Measurements from ENCODE around the gene CDK10. TPM values are rescaled to one million over a fixed set of nuclear protein-coding genes. Genes with fewer than 3 reads are reported as not detected.
A peak's percentile ranks its signal among the peaks of the same experiment; 100 is the strongest.

The CDK10 gene
- total RNA-seq, 1 donor from 2014 or later: 83.2 TPM

- H3K4me3 Mint-ChIP-seq (ENCODE audit: unreplicated experiment): no peak overlapping the region
- peaks cover 3% of the 10 kb centered on the region for H3K36me3 Mint-ChIP-seq (ENCODE audit: low read depth, unreplicated experiment)
- no peaks in the 10 kb centered on the region for H3K9me3 Mint-ChIP-seq (ENCODE audit: unreplicated experiment)
- peaks cover 2% of the 10 kb centered on the region for H3K4me1 Mint-ChIP-seq (ENCODE audit: unreplicated experiment)
- no peak overlapping the region for H3K27ac Mint-ChIP-seq (ENCODE audit: unreplicated experiment)
- H3K27me3 Mint-ChIP-seq (ENCODE audit: unreplicated experiment): peaks cover 21% of the 10 kb centered on the region
- TF ChIP-seq, protein P1, sequence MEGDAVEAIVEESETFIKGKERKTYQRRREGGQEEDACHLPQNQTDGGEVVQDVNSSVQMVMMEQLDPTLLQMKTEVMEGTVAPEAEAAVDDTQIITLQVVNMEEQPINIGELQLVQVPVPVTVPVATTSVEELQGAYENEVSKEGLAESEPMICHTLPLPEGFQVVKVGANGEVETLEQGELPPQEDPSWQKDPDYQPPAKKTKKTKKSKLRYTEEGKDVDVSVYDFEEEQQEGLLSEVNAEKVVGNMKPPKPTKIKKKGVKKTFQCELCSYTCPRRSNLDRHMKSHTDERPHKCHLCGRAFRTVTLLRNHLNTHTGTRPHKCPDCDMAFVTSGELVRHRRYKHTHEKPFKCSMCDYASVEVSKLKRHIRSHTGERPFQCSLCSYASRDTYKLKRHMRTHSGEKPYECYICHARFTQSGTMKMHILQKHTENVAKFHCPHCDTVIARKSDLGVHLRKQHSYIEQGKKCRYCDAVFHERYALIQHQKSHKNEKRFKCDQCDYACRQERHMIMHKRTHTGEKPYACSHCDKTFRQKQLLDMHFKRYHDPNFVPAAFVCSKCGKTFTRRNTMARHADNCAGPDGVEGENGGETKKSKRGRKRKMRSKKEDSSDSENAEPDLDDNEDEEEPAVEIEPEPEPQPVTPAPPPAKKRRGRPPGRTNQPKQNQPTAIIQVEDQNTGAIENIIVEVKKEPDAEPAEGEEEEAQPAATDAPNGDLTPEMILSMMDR (IDR thresholded peaks at IDR 0.05; ENCODE audit: unreplicated experiment): no peak
- no peak for DNase-seq (ENCODE audit: low spot score)
These were observed 30.0 kb downstream of the CDK10 start for GRCh38 chr16:89716493-89716892.

GRCh38 chr16:89716916-89717687, 30.6 kb downstream of the CDK10 start:
- peak overlapping the region; percentile 42 for H3K4me3 Mint-ChIP-seq (ENCODE audit: unreplicated experiment)
- H3K9me3 Mint-ChIP-seq (ENCODE audit: unreplicated experiment): no peaks in the 10 kb centered on the region
- peaks cover 2% of the 10 kb centered on the region for H3K4me1 Mint-ChIP-seq (ENCODE audit: unreplicated experiment)
- H3K27ac Mint-ChIP-seq (ENCODE audit: unreplicated experiment): no peak overlapping the region
- TF ChIP-seq, protein P1 (IDR thresholded peaks at IDR 0.05; ENCODE audit: unreplicated experiment): no peak
- peaks cover 3% of the 10 kb centered on the region for H3K36me3 Mint-ChIP-seq (ENCODE audit: low read depth, unreplicated experiment)
- no peak for DNase-seq (ENCODE audit: low spot score)
- H3K27me3 Mint-ChIP-seq (ENCODE audit: unreplicated experiment): peaks cover 21% of the 10 kb centered on the region

GRCh38 chr16:89717688-89718505, 31.4 kb downstream of the CDK10 start:
- H3K27me3 Mint-ChIP-seq (ENCODE audit: unreplicated experiment): peaks cover 23% of the 10 kb centered on the region
- peaks cover 6% of the 10 kb centered on the region for H3K36me3 Mint-ChIP-seq (ENCODE audit: low read depth, unreplicated experiment)
- no peak for DNase-seq (ENCODE audit: low spot score)
- H3K27ac Mint-ChIP-seq (ENCODE audit: unreplicated experiment): no peak overlapping the region
- peaks cover 7% of the 10 kb centered on the region for H3K4me1 Mint-ChIP-seq (ENCODE audit: unreplicated experiment)
- TF ChIP-seq, protein P1 (IDR thresholded peaks at IDR 0.05; ENCODE audit: unreplicated experiment): no peak
- H3K4me3 Mint-ChIP-seq (ENCODE audit: unreplicated experiment): peak overlapping the region; percentile 56
- no peaks in the 10 kb centered on the region for H3K9me3 Mint-ChIP-seq (ENCODE audit: unreplicated experiment)

DNA sequence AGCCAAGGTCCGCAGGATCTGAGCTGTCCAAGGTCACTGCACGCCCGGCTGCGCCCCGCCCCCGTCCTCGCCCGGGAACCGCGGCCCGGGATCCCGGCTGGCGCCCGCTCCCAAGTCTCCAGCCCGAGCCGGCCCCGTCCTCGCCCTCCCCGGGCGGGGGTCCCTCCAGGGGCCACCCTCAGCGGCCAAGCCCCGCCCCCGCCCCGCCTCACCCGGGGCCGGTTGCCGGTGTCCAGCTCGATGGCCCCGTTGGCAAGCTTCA, 34.0 kb downstream of the CDK10 start:
- no peaks in the 10 kb centered on the region for H3K9me3 Mint-ChIP-seq (ENCODE audit: unreplicated experiment)
- TF ChIP-seq, protein P1 (IDR thresholded peaks at IDR 0.05; ENCODE audit: unreplicated experiment): no peak
- peaks cover 23% of the 10 kb centered on the region for H3K27me3 Mint-ChIP-seq (ENCODE audit: unreplicated experiment)
- H3K4me1 Mint-ChIP-seq (ENCODE audit: unreplicated experiment): peaks cover 13% of the 10 kb centered on the region
- peak; percentile 55 for DNase-seq (ENCODE audit: low spot score)
- H3K4me3 Mint-ChIP-seq (ENCODE audit: unreplicated experiment): peak overlapping the region; percentile 88
- peaks cover 11% of the 10 kb centered on the region for H3K36me3 Mint-ChIP-seq (ENCODE audit: low read depth, unreplicated experiment)
- no peak overlapping the region for H3K27ac Mint-ChIP-seq (ENCODE audit: unreplicated experiment)
